Body of pancreas (tissue), 4 donors: ENCODE results near the gene CRLF1.

Source experiments
- CTCF ChIP-seq, 7 experiments: fragments of 450-650 bp in 4 of 7; fragments of 200-600 bp in 3 of 7; sonication (generic) in 3 of 7; IDR thresholded peaks; one replicate each; pipeline ENCODE4 v1.5.1; 2016 to 2019; ENCODE audit warnings: antibody characterized with exemption in 7 of 7
- POLR2A ChIP-seq, 3 donors: fragments of 450-650 bp; IDR thresholded peaks; one replicate each; pipeline ENCODE4 v1.6.1; 2016; ENCODE audit warnings: antibody characterized with exemption in 3 of 3, mild to moderate bottlenecking in 2 of 3

GRCh38 chr19:18606281-18607225, at the start of gene CRLF1:
- TF ChIP-seq CTCF (IDR thresholded peaks at IDR 0.05) (no peak), POLR2A (IDR thresholded peaks at IDR 0.05) (no peak)
